Subcutaneous adipose tissue (tissue), 4 donors: Measurements from ENCODE around the gene TAF5L. TPM values are rescaled to one million over a fixed set of nuclear protein-coding genes. Genes with fewer than 3 reads are reported as not detected.

Source experiments
- CTCF ChIP-seq: fragments of 450-650 bp; IDR thresholded peaks from one replicate; pipeline ENCODE4 v1.5.1; 2016; ENCODE audit warnings: low read depth, mild to moderate bottlenecking, control low read depth, antibody characterized with exemption, moderate library complexity
- total RNA-seq, 4 donors: library from RNA; depleted of rRNA; stranded (reverse); fragments of >200 nt; gene quantifications; one replicate each; pipeline ENCODE4 v1.1.0, GENCODE V29; 2016

Gene TAF5L
- total RNA-seq, 4 donors from 2014 or later: 11.9 to 19.9 (median 18.9) TPM

- TF ChIP-seq CTCF: no peak
Measured at GRCh38 chr1:229579059-229579673, 46.8 kb downstream of the TAF5L start.

- no peak for TF ChIP-seq CTCF
Measured at GRCh38 chr1:229578168-229579058, 47.5 kb downstream of the TAF5L start.

GRCh38 chr1:229574679-229575442 lies 51.1 kb downstream of the TAF5L start:
- TF ChIP-seq CTCF: no peak

GRCh38 chr1:229572286-229572685 lies 53.6 kb downstream of the TAF5L start:
- TF ChIP-seq CTCF: no peak

- TF ChIP-seq CTCF: no peak
Measured at GRCh38 chr1:229570891-229571516, 54.9 kb downstream of the TAF5L start.

- TF ChIP-seq CTCF: no peak
Measured at GRCh38 chr1:229570305-229570704, 55.6 kb downstream of the TAF5L start.
